ENCODE data around the gene RETREG2.

DNA sequence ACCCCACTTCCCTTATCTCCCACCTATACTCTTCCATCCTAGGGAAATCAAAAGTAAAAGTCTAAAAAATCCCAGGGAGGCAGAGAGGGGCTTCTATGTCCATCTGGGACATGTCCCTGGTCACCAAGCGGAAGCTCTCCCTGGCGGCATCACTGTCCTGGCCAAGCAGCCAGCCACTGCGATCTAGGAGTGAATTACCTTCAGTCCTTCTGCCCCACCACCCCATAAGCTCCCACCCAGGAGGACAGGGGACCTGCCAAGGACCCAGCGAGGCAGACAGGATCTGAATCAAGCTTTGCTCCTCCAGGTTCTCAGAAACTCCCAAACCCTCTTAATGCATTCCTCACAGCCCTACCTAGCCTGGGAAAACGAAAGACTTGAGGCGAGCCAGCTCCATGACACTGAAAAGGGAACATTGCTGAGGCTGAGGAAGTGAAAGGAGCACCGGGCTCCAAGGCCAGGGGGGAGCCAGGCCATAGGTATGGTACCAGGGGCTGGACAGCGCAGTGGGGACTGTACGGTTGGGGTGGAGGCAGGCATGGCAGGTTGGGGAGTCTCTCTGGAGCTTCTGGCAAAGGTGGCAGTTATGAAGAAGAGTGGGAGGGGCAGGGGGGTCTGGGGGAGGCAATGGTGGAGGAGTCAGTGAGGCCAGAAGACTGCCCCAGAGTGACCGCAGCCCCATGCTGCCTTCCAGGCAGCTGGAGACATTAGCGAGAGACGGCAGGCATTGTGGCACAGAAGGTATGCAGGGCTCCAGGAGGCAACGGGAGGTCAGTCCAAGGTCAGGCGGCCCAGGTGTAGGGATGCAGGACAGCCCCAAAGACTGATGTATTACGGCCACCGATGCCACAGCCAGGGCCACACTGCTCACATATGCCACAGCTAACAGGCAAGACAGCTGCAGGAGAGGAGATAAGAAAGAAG, 5.6 kb upstream of the RETREG2 start:
- TF ChIP-seq, protein P1, sequence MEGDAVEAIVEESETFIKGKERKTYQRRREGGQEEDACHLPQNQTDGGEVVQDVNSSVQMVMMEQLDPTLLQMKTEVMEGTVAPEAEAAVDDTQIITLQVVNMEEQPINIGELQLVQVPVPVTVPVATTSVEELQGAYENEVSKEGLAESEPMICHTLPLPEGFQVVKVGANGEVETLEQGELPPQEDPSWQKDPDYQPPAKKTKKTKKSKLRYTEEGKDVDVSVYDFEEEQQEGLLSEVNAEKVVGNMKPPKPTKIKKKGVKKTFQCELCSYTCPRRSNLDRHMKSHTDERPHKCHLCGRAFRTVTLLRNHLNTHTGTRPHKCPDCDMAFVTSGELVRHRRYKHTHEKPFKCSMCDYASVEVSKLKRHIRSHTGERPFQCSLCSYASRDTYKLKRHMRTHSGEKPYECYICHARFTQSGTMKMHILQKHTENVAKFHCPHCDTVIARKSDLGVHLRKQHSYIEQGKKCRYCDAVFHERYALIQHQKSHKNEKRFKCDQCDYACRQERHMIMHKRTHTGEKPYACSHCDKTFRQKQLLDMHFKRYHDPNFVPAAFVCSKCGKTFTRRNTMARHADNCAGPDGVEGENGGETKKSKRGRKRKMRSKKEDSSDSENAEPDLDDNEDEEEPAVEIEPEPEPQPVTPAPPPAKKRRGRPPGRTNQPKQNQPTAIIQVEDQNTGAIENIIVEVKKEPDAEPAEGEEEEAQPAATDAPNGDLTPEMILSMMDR (IDR thresholded peaks at IDR 0.05) = no peak
- no peak for TF ChIP-seq POLR2A (IDR thresholded peaks at IDR 0.05)

Measured in body of pancreas (tissue), 4 donors.